ELR (cell line): ENCODE data around the gene NFATC2.
"Not testable (repeated sequence)": the region's sequence is repeated elsewhere in the genome, so short reads cannot be mapped to it uniquely, and the experiment has no call there.

Source experiments
- DNase-seq: peaks from one replicate; pipeline ENCODE4 v3.0.0-alpha.2; 2015; ENCODE audit warnings: low read depth

NFATC2 gene

GRCh38 chr20:51494241-51495110, 48.0 kb downstream of the NFATC2 start:
- DNase-seq, result no peak

- DNase-seq, result no peak
Observed at GRCh38 chr20:51493346-51493791, 49.1 kb downstream of the NFATC2 start.

GRCh38 chr20:51492167-51493092, 50.1 kb downstream of the NFATC2 start:
- DNase-seq, result no peak

- DNase-seq, result no peak
Observed at GRCh38 chr20:51491393-51491792, 51.1 kb downstream of the NFATC2 start.

GRCh38 chr20:51490635-51491034, 51.9 kb downstream of the NFATC2 start:
- DNase-seq, result no peak

GRCh38 chr20:51489611-51490010, 52.9 kb downstream of the NFATC2 start:
- no peak for DNase-seq

- no peak for DNase-seq
Observed at GRCh38 chr20:51488331-51488730, 54.2 kb downstream of the NFATC2 start.

GRCh38 chr20:51487565-51488268, 54.8 kb downstream of the NFATC2 start:
- DNase-seq, result peak; percentile 97

- DNase-seq, result no peak
Observed at GRCh38 chr20:51487076-51487475, 55.4 kb downstream of the NFATC2 start.

- DNase-seq, result no peak
Observed at GRCh38 chr20:51486197-51487005, 56.1 kb downstream of the NFATC2 start.

GRCh38 chr20:51484831-51485230, 57.7 kb downstream of the NFATC2 start:
- DNase-seq, result no peak

- DNase-seq, result no peak
Observed at GRCh38 chr20:51484141-51484815, 58.2 kb downstream of the NFATC2 start.

GRCh38 chr20:51482836-51483473, 59.6 kb downstream of the NFATC2 start:
- no peak for DNase-seq

GRCh38 chr20:51481341-51481914, 61.1 kb downstream of the NFATC2 start:
- DNase-seq, result no peak

- DNase-seq, result no peak
Observed at GRCh38 chr20:51480507-51481270, 61.8 kb downstream of the NFATC2 start.

GRCh38 chr20:51476106-51476505, 66.4 kb downstream of the NFATC2 start:
- DNase-seq, result not testable (repeated sequence)

GRCh38 chr20:51473771-51474170, 68.7 kb downstream of the NFATC2 start:
- no peak for DNase-seq

- no peak for DNase-seq
Observed at GRCh38 chr20:51473256-51473655, 69.3 kb downstream of the NFATC2 start.

- no peak for DNase-seq
Observed at GRCh38 chr20:51470907-51471411, 71.6 kb downstream of the NFATC2 start.
